Body of pancreas (tissue), 4 donors: ENCODE results near the gene IQCM.

Experiments used
- CTCF ChIP-seq, 7 experiments: fragments of 450-650 bp in 4 of 7; fragments of 200-600 bp in 3 of 7; sonication (generic) in 3 of 7; IDR thresholded peaks; one replicate each; pipeline ENCODE4 v1.5.1; 2016 to 2019; ENCODE audit warnings: antibody characterized with exemption in 7 of 7
- POLR2A ChIP-seq, 3 donors: fragments of 450-650 bp; IDR thresholded peaks; one replicate each; pipeline ENCODE4 v1.6.1; 2016; ENCODE audit warnings: antibody characterized with exemption in 3 of 3, mild to moderate bottlenecking in 2 of 3

GRCh38 chr4:149690726-149691125 lies 124.9 kb downstream of the IQCM start:
- TF ChIP-seq CTCF (IDR thresholded peaks at IDR 0.05) (no peak), POLR2A (IDR thresholded peaks at IDR 0.05) (no peak)
